Kidney capillary endothelial cell (primary cell): ENCODE data around the gene HOMER2.
"Not testable (repeated sequence)": the region's sequence is repeated elsewhere in the genome, so short reads cannot be mapped to it uniquely, and the experiment has no call there.

ENCODE experiments used
- DNase-seq: peaks from one replicate; pipeline ENCODE4 v3.0.0-alpha.2; 2018; ENCODE audit warnings: low spot score

Gene HOMER2

DNA sequence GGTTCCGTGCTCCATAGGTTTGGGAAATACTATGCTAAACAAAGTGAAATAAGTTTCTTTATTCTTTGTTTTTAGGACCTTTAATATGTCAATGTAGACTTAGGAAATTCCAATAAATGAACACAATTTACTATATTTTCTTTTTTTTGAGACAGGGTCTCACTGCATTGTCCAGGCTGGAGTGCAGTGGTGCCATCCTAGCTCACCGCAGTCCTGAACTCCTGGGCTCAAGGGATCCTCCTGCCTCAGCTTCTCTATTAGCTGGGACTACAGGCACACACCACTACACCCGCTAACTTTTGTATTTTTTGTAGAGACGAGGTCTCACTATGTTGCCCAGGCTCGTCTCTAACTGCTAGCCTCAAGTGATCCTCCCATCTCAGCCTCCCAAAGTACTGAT is 12.4 kb upstream of the HOMER2 start:
- DNase-seq: no peak

DNA sequence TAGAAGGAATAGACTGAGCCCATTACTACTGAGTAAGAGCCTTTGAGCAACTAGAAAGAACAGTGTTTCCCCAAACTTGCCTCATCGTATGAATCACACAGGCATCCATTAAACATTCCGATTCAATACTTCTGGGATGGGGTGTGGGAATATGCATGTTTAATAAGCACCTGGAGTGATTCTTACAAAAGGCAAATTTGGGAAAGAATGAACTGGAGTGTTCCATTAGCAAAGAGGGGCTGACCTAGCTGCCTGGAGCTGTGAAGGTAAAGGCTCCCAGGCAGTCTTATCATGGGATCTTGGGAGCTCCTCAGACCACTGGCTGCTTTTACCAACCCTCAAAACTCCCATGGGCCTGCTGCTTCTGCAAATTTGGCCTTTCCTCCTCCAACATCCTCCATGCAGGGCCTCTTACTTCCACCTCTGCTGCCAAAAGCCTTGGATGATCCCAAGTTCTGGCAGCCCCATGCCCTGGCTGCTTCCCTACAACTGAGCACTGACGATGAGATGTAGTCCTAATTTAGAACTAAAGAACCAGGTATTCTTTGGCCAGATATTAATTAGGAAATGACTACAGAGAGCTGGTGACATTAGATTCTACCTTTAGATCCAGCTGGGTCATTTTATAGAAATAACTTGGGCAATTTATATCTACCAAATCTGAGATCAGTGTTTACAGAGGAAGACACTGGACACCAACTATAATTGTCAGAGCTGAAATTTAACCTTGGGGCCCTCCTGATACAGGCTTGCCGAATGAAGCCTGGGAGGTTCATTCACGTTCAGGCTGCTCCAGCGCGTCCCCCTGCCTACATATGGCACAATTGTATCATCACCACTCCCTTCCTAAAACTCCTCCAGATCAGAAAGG is 11.2 kb upstream of the HOMER2 start:
- no peak for DNase-seq

DNA sequence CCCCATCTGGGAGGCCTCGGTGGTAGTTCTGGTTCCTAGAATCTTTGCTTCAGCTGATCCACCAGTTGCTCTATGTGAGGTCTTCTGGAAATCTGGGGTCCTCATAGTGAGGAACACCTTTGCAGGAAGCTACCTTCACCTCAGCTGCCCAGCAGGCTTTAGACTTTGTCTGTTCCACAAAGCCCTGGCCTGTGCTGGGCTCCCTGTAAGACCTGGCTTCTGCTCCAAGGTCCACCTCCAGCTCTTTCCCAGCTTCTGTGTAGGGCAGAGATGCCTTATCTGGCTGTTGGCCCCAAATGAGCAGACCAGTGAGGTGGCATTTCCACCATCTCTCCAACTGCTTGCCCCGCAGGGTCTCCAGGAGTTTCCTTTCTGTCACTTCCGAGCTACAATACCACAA is 8.2 kb upstream of the HOMER2 start:
- DNase-seq: no peak

DNA sequence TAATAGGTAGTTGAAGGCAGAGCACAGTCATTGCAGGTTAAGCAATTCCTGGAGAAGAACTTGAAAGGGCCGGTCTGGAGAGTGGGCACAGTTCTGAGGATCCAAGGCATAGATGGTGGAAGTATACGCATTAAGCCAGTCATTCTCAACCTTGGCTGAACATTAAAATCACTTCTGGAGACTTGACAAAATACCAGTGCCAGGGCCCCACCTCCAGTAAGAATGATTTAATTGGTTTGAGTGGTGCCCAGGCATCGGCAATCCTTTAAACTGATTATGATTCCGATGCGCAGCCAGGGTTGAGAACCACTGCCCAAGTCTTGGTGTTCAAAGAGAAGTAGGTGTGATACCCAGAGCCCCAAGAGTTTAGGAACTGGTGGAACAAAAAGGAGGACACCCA is 6.9 kb upstream of the HOMER2 start:
- DNase-seq: no peak

DNA sequence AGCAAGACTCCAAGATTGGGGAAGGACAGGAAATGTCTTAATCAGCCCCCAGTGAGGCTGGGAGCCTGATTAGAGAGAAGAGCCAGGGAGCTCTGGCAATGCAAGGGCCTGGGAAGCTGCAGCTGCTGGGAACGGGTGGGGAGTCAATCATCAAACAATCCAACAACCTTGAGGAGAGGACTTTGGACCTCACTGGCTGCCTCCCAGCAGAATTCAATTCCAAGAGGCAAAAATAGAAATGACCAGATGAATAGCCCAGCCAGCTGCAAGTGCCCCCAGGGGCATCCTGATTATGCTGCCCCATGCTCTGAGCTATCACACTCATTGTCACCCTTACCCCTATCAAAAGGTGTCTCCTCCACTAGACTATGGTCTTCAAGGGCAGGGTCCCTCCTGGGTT is 6.1 kb upstream of the HOMER2 start:
- DNase-seq: no peak

DNA sequence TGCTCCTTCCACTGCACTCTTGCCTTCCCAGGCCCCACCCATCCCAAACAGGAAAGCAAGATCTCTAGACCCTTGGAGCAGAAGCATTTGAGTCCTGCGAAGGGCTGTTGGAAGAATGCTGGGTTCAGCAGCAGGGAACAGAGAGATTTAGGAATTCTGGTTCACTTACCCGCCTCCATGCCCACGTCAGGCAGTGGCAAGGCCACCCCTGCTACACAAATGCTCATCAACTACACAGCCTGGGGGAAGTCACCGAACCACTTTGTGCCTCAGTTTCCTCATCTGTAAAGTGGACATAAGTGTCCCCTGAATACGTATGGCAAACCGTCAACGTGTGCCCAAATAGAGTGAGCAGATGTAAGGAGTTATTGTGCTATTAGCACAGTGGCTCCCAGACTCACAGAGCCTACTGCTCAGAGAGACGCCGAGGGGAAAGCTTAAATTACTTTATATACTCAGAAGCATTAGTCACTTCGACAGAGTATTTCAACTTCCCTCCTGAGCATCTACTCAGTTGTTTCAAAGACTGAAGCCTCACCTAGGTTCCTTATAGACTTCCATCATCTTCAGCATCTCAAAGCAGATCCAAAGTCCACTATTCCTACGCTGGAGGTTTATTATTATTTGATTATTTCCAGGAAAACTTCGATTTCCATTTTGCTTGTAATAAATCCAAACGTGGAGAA is 905 bp downstream of the HOMER2 start:
- DNase-seq: peak; percentile 2

DNA sequence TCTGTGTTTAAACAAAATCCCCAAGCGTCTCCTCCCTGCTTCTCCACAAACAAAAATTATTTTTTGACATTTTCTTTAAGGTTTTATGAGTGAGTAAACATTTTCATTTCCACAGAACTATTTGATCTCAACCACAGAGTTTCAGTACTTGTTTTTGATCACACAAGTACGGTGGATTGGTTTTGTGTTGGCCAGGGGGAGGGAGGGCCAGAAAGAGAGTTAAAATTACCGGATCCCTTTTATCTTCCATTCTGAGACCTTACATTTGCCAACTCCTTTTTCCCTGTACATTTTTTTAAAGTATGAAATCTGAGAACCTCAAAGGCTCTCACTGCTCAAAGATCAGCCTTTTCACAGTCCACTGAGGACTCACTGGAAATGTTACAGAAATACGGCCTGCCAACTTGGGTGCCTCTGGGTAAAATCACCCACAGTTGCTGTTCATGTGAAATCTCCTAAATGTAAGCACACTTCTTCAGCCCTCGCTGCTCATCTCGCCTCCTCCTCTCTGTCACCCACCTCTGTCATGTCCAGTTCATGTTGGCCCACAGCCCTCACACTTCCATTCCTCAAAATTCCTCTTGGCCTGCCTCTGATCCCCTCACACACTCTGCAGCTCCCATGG is 1.7 kb downstream of the HOMER2 start:
- no peak for DNase-seq

DNA sequence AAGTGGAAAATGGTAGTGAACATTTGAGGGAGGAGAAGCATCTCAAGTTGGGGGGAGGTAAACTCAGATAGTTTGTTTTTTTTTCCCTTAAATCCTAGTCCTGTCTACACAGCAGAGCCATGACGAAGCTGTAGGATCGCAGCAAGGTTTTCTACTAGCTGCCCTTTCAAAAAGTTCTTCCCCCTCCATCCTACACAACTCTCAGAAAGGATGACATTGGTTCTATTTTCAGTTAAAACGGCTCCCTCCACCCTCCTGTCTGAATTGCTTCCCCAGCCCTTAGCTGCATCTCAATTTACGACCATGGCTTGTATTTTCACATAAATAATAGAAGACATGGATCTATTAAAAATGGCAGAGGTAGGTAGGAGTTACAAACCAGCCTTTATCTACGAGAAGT is 2.2 kb downstream of the HOMER2 start:
- DNase-seq: no peak

DNA sequence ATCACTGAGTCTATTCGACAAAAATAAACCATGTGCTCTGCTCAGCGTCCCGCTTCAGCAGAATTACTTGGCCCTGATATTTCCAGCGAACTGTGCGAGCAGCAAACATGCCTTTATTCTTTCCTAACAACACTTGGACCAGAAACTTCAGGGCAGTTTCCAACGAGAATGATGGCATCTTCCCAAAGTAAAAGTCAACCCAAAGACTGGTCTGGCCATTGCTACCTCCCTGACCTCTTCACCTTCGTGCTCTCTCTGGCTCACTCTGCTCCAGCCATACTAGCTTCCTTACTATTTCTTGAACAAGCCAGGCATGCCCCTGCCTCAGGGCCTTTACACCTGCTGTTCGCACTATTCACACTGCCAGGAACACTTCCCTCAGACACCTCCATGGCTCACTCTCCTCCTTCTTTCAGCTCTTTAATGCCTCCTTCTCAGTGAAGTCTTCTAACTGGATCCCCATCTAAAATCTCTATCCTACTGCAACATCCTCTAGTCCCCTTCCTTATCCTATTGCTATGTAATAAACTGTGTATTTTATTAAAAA is 6.3 kb downstream of the HOMER2 start:
- DNase-seq: no peak

DNA sequence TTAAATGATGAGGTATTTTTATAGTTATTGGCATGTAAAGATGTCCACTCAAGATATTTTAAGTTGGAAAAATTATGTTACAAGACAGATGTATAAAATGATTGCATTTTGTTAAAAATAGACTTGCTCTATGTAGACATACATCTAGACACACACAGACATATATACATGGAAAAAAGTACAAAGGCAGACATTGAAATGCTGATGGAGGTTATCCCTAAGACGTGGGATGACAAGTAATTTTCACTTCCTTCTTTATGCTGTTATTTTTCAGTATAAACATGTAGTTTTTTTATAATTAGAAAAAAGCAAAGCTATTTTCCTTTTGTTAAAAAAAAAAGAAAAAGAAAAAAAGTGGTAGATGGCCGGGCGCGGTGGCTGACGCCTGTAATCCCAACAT is 7.2 kb downstream of the HOMER2 start:
- DNase-seq: no peak

DNA sequence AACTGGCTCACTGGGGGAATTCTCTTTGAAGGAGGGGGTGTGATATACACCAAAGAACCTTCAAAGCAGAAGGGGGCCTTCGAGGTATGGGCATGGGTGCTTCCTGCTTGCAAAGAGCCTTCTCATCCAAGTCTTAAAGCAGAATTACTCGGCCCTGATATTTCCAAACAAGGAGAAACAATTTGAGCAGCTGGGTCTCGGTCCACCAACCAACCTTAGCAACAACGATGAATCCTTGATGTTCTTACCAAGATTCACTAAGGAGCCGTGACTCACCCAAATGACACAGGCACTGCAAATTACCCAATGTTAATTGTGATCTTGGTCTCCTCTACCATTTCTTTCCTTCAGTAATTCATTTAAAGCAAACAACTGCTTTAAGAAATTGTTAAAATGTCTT is 7.7 kb downstream of the HOMER2 start:
- DNase-seq: no peak

DNA sequence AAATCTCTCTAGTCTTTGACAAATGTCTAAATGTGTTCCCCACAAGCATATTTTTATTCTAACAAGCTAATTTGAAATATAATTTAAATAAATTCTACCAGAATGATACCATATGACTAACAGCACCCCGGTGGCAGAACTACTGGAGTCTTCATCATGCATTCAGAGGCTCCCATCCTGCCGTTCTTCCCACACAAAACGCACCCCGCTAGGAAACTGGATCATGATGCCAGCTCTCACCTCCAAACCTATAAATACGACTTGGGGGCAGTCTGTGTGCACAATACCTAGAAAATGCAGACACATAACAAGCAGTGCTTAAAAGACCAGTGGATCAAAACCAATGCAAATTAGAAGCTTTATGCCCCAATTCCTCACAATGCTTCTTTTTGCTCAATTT is 8.5 kb downstream of the HOMER2 start:
- DNase-seq: no peak

DNA sequence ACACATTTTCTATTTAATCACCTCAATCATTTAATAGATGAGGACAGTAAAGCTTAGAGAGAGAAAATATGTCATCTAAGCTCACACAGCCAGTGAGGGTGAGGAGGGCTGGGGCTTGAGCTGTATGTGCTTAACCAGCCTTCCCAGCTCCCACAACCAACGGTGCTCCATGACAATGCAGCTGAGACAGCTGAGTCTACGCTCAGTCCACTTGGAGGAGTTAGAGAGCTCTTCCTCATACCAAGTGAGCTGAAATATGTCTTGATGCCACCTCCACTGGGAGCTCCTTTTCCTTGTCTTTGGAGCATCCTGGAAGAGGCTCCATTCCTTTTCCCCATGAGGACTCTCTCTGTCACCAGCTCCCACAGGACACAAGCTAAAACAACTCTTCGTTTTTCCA is 9.3 kb downstream of the HOMER2 start:
- no peak for DNase-seq

DNA sequence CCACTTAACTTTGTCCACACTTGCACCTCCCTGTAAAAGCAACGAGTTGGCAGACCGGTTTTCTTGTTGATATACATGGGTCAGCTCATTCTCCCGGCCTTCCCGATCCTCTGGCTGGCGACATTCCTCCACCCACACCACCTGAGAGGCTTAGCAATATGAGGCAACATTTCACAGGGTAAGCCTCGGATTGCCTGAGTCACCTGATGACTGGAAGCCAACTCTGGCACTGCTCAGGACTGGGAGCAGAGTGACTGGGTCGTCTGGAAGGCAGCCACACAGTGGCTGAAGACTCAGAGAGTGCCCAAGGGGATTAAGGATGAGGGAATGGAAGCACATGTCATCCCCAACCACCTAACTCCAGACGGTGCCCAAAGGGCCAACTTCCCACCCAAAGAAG is 9.8 kb downstream of the HOMER2 start:
- no peak for DNase-seq

DNA sequence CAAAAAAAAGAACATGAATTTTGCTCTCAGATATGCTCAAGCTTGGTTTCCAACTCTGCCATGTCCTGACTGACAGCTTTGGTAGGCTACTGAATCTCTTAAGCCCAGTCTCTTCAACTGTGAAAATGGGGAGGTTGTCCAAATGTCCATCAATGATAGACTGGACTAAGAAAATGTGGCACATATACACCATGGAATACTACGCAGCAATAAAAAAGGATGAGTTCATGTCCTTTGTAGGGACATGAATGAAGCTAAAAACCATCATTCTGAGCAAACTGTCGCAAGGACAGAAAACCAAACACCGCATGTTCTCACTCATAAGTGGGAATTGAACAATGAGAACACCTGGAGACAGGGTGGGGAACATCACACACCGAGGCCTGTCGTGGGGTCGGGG is 12.8 kb downstream of the HOMER2 start:
- DNase-seq: not testable (repeated sequence)

DNA sequence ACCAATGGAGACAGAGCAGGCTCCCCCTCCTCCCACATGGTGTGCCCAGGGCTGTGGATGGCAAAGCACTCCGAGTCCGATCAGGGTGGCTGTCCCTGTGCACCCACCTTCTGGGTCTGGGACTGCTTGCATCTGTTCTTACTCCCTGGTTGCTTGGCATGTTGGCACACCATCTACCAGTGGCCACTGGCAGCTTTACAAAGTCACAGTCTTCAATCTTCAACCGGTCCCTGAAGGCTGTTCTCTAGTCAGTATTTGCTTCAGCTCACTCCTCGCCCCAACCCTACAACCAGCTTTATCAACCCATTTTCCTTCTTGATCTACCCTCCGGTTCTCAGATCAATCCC is 14.8 kb downstream of the HOMER2 start:
- DNase-seq: no peak

DNA sequence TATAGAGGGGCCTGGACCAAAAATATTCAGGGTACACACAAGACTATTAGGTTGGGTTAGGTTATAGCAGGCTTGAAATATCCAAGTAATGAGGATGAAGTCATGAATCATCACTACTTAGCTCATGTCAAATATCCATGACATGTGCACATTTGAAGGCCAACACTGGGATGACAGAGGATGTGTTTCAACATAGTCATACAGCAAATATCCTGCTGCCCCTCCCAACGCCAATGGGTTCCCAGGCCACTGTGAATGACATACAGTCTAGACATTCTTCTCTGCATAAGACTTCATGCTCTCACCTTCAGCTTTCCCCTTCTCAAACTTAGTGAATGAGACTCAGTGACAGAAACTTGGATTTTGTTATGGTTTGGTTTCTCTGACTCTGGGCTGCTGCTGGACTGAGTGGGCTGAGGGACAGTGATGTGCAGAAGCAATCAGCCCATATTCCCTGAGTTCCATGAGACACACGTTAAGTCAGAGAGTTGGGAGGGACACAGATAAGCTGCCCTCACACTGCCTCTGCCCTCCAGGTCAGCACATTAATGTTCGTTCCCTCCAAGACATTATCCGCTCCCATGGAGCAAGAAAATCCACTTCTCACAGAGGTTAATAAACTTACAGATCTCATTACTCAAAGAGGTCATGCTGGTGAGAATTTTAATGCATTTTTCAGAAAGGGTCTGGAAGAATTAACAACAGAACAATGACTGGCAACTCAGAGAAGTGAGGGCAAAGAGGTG is 15.4 kb downstream of the HOMER2 start:
- peak; percentile 11 for DNase-seq

DNA sequence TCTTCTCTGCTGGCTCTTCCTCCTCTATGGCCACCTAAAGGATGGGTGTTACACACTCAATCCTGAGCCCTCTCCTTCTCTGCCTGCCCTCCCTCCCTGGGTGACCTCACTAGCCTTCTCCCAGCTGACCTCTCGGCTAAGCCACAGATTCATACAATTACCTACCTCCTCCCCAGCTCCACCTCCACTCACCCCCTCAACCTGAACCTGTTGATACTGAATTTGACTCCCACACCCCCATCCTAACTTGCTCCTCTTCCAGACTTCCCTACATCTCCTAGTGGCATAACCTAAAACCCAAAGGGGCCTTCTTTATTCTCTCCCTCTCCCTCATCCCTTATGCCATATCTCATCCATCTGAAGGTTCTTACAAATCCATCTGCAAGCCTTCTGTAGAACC is 17.1 kb downstream of the HOMER2 start:
- no peak for DNase-seq

DNA sequence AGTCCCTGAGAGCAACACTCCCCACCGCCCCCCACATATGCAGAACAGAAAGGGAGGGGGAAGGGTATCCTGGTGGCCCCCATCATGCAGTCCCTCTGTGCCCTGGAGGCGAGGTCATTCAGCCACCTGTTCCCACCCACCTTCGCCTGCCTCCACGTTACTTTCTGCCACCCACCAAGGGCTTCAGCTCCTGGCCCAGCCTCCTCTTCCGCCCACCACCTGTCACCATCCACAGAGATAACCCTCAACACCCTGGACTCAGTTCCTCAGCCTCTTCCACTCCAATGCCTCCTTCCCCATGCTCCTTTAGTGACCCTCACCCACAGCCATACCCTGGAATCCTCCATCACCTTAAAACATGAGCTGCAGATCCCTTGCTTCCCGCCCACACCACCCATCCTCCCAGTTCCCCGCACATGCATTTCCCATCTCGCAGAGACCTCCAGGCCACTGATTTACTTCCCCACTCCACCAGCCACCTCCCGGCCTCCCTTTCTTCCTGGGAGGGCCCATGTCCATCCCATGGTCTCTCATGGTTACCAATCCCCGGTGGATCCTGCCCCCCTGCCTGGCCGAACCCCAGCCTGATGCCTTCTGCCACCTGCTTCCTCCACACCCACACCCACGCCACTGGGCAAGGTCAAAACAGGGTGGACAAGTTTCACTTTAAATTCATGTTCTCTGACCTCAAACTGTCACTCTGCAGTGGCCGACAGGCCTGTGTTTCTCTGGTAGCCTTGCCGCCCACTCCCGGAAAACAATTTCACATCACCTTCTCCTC is 18.2 kb downstream of the HOMER2 start:
- DNase-seq: no peak

DNA sequence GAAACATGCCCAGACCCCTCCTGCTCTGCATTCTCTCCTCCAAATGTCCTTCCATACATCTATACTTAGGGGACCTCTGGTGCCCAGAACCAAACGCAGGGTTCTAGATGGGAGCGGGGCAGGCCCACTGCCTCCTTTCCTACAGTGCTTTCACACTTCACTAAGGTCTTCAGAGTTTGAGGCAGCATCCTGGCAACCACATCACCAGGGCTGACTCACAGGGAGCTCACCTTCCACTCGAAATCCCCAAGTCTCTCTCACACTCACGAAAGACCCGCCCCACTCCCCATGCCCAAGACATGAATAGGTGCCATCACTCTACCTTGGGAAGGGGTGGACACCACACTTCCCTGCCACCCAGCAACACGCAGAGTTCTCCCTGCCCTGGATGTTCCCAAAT is 18.9 kb downstream of the HOMER2 start:
- no peak for DNase-seq

DNA sequence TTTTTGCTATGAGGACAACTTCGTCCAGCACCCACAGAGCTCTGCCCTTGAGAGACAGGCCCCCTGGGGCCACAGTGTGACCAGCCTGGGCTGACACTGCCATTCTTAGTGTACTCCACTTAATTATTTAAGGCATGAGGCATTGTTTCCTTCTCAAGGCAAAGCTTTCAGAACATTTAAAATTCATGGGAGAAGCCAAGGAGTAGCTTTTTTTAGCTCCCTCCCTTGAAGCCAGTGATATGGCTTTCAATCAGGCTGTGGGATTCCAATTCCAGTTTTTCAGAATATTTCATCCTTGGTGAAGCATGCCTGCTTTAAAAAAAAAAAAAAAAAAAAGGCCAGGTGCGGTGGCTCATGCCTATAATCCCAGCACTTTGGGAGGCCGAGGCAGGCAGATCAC is 21.3 kb downstream of the HOMER2 start:
- no peak for DNase-seq

DNA sequence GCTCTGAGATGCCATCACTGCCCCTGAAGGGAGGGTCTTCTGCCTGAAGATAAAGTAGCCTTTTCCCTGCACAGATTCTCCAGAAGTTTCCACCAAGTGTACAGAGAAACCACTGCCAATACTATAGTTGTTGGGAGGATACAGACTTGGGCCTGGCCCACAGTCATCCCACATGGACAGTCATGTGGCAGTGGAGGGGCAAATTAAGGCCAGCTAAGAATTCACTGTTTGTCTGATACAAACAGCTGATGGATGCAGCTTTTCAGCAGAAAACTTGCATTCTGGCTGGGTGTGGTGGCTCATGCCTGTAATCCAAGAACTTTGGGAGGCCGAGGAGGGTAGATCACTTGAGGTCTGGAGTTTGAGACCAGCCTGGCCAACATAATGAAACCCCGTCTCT is 22.1 kb downstream of the HOMER2 start:
- no peak for DNase-seq
